Stimulated activated CD8-positive, alpha-beta memory T cell treated with anti-CD3 and anti-CD28 coated beads, Interleukin-12 subunit alpha, Interleukin-12 subunit beta, amount 100 ng/mL, for 1 hour (primary cell): ENCODE measurements around the gene SMPD4.
A peak's percentile ranks its signal among the peaks of the same experiment; 100 is the strongest.
"Not testable (repeated sequence)": the region's sequence is repeated elsewhere in the genome, so short reads cannot be mapped to it uniquely, and the experiment has no call there.

Experiments used
- DNase-seq: peaks from one replicate; pipeline ENCODE4 v3.0.0-alpha.2; 2020; ENCODE audit warnings: low read depth

Gene SMPD4

DNA sequence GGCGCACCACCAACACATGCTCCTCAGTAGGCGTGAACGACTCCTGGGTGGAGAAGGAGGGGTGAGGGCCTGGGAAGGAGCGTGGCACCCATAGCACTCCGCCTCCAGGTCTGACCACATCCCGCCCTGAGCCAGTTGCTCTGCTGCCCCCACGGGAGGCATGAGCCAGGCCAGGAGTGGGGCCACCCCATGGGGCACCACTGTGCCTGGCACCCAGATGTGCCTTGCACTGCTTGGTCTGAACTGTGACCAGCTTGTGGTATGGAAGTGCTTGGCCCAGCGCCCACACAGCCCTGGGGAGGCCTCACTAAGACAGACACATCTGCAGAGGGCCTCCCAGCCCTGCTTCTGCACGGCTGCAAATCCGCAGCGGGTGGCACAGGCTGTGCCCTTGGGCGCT, 24.0 kb downstream of the SMPD4 start:
- not testable (repeated sequence) for DNase-seq

DNA sequence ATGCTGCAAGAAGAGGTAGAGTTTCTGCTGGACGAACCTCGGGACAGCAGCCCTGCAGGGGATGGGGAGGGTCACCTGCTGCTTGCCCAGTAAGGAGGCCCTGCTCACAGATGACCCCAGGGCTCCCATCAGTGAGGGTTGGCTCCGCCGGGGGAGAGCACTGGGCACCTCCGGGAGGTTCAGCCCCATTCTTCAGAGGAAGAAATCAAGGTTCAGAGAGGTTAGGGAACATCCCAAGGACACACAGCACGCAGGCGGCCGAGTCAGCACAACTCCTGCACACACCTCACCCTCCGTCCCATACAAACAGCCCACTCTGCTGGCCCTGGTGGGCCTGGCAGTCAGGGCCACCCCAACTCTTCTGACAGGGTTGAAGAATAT, 24.8 kb downstream of the SMPD4 start:
- no peak for DNase-seq

DNA sequence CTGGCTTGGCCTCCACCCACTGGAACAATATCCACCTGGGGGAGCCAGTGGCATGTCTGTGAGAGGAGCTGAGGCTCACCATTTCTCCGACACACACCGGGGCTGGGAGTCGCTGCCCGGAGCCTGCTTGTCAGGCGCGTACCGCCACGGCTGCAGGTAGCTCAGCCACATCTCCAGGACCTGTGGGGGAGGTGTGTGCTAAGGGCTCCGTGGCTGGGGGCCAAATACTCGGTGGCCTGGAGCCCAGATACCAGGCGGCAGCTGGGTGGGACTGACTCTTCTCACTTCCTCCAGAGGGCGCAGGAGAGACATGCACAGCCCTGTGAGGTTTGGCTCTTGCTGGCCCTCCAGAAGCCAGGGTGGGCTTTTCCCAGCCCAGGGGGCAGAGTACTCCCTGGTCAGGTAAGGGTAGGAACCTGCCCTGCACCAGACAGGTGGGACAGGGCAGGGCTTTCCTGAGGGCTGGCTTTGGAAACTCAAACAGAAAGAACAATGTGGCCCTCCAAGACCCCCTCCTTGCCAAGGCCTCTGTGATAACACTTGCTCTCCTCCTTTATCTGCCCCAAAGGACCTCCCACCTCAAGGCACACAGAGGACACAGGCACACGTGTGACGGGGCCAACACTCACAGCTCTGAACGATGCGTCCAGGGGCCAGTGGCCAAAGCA, 25.3 kb downstream of the SMPD4 start:
- DNase-seq = not testable (repeated sequence)

DNA sequence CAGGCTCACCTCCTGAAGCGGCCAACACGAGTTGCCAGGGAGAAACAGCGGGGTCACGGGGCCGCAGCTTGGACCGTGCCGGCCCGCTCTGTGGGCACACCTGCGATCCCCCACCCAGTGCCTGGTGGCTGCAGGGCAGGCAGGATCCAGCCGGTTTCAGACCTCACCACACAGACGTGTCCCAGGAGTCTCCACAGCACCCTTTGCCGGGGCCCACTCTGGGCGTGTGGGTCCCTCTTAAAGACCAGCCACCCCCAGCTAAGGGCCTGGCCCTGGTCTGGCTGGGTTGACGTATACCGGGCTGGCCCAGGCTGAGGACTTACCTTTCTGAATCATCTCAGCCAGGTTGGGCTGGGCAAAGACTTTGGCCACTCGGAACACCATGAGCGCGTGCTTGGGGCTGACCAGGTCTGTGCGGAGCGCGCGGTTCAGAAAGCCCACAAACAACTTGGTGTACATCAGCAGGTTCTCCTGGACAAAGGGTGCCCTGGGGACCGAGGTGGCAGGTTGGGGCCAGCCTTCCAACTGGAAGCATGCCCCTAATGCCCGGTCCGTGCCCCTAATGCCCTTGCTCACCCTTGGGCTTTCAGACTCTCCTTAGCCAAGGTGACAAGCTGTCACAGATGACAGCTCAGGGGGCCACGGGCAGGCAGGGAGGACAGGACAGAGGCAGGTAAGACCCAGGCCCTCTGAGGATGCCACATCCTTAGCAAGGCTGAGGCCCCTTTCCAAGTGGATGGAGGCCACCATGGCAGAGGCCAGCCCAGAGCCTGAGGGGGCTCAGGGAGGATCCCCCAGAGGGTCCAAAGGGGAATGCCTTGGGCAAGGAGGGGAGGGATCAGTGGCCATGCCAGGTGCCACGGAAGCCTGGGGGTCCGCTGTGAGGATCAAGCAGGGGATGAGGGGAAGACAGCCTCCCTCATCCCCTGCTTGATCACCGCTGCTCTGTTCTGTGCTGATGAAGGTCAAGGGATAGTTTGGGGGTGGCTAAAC, 26.3 kb downstream of the SMPD4 start:
- no peak for DNase-seq

DNA sequence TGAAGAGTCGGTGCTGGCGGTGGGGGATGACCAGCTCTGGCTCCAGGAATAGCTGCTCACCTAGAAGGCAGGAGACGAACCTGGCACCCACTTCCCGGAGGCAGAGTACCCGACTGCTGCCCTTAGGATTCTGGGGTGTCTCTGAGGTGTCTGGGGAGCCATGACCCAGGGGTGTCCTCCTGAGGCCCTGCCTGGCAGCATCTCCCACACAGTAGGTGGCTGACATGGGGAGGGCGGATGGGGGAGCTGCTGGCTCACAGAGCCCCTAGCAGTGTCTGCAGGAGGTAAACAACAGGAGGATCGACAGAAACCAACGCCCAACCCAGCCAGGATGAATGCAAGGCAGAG, 27.0 kb downstream of the SMPD4 start:
- not testable (repeated sequence) for DNase-seq

DNA sequence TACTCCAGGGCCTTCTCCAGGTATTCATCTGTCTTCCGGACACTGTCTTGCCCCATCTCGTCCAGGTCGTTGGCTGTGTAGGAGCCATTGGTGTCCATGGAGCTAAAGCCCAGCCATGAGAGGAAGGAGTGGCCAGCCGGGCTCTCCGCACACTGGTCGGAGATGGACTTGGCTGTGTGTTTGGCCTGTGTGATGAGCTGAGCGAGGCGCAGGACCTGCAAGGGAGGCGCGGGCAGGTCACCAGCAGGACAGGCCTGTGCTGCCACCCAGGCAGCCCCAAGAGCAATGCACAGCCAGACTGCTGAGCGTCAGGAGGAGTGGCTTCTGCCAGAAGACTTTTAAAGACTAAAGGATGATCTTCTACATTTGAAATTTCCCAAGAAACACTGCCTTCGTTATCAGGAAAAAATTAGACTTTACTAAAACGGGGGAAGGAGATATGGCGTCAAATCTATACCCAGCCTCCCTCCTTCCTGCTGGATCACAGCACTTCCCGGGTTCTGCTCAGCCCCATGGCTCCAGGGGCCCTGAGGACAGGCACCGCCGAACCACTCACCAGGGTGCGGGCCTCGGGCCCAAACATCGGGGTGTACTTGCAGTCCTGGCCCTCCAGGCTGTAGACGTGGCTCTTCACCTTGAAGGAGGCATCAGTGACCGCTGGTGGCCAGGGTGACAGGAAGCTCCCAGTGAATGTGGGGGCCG, 27.5 kb downstream of the SMPD4 start:
- DNase-seq = not testable (repeated sequence)

DNA sequence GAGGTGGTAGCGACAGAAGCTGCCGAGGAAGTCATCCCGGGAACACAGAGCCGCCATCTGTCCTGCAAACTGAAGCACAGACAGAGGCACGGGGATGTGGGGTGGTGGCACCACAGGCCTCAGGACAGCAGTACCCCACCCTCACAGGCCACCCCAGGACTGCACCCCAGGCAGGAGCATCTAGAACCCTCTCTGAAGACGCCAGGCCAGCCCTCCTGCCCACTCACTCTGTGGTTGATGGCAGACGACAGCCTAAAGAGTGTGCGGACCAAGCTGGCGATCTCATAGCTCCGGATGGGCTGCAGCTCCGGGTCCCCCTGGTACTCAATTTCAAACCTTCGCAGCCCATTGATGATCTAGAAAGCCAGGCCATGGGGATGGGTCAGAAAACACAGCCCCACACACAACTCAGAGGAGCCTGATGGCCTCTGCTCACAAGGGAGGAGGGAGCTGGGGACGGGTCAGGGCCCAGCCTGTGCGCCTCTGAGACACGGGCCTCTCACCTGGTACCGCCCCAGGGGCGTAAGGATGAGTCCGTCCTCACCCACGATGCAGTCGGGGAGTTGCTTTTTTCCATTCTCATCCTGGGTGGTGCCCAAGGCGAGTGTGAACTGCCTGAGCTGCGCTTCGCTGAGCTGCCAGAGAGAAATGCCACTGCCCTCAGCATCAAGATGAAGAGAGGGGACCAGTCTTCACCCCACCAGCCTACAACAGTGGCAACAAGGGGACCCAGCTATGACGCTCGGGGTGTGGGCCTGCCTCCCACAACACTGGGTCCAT, 28.4 kb downstream of the SMPD4 start:
- no peak for DNase-seq

DNA sequence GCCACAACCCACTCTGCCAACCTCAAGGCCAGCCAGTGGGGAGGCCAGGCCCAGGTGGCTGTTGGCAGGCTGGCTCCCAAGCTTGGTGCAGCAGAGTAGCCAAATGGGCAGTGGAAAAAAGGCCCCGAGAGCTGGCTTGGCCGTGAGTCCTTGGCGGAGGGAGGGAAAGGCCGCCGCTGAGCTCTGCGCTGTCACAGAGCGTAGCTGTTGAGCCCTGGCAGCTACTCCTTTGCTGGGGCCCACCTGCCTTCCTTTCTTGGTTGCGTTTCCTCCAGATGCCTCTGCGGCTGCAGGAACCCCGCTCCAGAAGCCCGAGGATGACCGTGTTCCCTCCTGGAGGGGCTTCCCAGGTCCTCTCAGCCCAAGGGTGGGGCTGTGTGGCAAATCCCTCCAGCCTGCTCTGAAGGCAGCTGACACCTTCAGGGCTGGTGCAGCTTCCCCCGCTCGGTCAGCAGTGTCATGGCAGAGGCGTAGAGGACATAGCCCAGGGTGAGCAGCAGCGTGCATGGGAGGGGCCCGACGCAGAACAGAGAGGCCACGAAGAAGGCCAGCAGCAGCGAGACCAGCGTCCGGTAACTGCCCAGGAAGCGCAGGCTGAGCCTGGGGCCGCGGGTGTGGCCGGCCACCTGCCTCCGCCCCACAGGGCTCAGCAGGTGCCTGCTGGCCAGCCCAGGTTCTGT, 29.1 kb downstream of the SMPD4 start:
- not testable (repeated sequence) for DNase-seq

DNA sequence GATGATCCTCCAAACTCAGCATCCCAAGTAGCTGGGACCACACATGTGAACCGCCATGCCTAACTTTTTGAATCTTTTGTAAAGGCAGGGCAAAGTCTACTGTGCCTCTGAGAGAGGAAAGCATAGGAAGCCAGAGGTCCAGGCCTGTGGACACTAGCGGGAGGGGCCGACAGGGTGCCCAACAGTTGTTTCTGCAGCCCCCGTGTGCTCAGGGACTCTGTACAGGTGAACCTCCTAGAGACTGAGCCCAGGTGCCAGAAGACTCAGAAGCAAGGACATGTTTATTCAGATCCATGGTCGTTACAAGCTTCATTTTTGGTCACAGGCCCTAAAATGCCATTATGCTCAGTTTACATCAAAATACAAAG, 30.3 kb downstream of the SMPD4 start:
- not testable (repeated sequence) for DNase-seq

DNA sequence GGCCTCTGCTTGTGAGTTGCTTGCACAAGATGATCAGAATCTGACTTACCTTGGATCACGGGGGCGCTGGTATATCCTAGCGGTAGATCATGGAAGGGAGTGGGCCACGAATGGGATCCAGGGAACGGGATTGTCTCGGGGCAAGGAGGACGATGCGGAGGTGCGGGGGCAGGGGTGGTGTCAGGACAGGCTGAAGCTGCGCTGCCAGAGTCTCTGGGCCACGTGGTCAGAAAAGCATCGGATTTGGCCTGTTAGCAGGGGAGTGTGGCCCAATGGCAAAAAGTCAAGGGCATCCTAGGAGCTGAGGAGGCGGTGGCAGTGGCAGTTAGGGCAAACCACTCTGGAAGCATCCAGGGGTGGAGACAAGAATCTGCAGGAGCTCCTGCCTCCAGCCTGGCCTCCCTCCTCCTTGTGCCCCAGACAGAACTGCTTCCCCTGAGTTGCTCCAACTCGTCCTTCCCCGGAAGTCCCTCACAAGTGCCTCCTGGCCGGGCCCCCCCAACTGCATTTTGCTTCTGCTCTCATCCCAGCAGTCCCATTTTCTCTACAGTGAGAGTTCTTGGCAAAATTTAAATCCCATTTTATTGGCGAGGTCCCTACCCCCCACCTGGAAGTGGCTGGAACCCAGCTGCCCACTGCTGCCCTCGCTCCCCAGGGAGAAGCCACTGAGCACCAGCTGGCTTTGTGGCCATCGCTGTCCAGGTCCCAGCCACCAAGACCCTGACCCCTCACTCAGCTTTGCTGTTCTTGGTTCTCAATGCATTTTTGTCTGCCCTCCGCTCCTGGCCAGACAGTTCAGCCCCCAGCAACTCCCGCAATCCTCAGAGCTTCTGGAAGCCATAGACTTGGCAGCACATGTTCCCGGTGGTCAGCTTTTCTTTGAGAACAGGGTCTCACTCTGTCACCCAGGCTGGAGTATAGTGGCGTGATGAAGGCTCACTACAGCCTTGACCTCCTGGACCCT, 30.9 kb downstream of the SMPD4 start:
- no peak for DNase-seq

DNA sequence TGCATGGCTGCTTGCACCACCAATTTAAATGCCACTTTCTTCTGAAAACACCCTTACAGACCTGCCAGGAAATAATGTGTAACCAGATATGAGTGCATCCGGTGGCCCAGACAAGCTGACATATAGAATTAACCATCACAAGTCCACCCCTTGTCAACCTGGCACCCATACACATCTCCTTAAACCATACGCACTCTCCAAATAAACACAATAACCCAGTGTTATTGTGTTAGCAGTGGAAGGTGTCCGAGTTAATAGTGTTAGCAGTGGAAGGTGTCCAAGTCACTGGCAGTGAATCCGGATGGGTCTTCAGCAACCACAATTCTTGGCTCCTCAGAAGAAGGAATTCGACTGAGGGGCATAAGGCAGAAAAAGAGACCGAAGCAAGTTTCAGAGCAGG, 32.9 kb downstream of the SMPD4 start:
- not testable (repeated sequence) for DNase-seq

DNA sequence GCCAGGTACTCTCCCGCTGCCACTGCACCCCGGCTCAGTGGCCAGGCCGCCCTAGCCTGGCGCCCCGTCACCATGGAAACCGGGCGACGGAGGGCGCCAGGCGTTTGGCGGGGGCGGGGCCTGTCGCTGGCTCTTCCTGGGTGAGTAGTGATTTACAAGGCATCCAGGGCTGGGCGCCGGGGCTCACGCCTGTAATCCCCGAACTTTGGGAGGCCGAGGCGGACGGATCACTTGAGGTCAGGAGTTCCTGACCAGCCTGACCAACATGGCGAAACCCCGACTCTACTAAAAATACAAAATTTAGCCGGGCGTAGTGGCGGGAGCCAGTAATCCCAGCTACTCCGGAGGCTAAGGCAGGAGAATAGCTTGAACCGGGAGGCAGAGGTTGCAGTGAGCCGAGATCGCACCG, 36.4 kb downstream of the SMPD4 start, which contains the start of gene CCDC74B:
Gene CCDC74B (minus strand): TSS at position 107 of the 409 bp plus-strand sequence. CDS start 116 bp downstream, outside the sequence.
- peak; percentile 15 for DNase-seq

DNA sequence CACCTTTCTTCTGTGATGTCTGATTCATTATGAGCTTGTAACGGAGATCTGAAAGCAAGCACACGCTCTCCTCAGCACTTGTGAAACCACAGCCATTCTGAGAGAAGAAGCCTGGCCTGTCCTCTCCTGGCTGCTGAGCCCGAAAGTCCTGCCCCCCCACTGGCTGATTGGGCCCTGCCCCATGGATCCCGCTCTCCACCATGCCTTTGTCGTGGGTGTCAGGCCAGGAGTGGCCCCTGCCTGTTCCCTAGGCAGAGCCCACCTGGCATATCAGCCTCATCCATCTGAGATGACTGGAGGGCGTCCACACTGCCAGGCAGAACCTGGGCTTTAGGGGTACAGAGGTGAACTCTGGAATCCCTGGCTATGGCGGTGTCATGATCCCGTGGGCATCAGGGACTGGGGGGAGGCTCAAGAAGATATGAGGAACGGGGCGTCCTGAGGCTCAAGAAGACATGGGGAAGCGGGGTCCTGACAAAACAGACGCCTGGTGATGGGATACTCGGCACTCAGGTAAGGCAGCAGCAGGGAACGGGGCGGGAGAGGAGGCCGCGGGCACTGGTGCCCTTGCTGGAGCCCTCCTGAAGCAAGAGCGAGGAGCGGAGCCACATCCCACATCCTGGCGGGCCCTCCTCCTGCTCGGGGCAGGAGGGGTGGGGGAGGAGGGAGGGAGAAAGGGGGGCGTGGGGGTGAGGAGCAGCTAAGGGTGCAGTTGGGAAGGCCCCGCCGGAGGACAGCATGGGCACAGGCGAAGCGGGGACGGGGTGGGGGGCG, 37.9 kb downstream of the SMPD4 start:
- DNase-seq = not testable (repeated sequence)

DNA sequence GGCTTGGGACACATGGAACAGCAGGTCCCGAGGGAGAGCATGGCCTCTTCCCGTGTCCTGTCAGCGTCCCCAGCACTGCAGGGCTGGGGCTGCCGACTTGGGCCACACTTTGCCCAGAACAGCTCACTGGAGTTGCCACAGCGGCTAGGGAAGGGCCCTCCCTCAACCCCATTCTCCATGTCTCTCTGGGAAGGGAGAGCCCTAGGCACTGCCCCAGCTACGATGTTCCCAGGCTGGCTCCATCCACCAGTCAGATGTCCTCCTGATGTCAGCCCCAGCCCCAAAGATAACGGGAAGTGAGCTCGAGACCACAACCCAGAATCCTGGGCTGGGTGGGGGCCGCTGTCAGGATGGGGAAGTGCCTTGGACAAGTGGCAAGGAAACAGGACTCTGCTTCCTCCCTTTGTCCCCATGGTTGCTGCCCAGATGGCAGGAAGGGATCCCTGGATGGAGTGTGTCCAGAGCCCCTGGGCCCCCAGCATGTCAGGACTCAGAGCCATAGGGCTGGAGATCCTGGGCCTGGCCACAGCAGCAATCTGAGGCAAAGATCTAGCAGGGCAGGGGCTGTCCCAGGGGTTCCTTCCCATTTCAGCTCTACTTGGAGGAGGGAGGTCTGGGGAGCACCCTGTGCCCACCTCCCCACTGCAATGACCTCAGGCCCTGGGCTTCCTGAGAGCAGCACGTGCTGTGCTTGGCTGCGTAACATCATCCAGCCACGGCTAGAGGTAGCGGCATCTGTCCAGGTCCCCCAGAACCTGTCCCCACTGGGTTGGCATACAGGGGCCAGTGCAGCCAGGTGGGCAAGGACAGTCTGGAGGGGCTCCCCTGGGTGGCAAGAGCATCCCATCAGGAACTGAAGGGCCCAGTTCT, 38.8 kb downstream of the SMPD4 start:
- DNase-seq = not testable (repeated sequence)

DNA sequence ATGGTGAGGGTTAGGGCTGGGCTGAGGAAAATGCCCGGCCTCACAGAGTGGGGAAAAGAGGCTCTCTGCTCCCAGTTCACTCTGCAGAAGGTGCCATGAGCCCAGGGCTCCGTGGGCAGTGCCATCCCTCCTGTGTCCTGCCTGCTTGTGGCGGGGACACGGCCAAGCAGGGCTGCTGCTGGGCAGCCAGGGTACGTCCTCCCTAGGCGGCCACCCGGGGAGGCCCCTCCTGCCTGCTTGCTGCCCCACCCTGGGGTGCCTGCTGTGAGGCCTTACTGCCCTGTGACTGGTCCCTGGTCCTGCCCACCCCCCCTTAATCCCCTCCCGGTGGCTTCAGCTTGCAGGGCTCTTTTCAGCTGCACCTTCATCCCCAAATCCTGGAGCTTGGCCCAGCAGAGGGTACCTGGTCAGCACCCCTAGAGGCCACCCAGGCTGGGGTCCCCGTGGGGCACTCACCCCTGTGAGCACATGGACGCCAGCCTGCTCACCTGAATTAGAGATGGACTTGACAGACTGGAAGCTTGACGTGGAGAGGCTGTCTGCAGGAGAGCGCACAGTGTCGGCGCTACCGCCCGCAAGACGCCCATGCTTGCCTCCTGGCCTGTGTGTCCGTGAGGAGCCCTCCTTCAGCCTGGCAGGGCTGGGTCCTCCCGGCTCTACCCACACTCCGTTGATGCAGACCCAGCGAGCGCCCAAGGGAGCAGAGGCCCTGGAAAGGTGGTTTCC, 39.6 kb downstream of the SMPD4 start:
- not testable (repeated sequence) for DNase-seq

DNA sequence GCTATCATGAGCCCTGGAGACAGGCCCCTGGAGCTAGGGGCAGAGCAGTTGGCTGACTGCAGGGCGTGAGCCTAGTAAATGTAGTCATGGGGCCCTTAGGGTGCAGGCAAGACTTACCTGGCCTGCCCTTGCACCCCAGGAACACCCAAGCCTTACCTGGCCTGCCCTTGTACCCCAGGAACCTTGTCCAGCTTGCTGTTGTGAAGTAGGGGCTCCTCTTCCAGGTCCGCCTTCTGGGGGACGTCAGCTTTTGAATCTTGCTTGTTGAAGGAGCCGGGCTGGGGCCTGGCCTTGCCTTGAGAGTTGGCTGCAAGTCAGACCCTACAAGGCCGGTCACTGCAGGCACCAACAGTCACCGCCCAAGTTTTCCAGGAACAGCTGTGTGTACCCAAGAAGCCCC, 40.4 kb downstream of the SMPD4 start:
- DNase-seq = not testable (repeated sequence)

DNA sequence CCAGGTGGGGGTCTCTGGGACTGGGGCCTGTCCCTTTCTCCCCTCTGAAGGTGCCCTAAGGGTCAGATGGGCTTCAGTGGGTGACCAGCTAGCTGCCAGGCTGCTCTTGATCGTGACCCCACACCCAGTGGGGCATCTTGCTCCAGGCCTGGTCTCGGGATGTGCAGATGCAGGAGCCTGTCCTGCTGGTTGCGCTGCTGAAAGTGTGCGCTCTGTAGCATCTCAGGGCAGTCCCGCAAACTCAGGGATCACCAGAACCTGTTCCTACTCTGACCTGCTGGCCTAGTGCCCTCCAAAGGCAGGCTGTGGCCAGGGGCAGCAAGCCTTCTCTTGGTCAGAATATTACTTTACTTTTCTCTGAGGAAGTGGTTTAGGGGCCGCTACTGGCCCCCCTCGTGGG, 40.9 kb downstream of the SMPD4 start:
- not testable (repeated sequence) for DNase-seq
